Measurements from ENCODE around the gene FAM3A.
"Not testable (repeated sequence)": the region's sequence is repeated elsewhere in the genome, so short reads cannot be mapped to it uniquely, and the experiment has no call there.

- TF ChIP-seq MXI1 (IDR thresholded peaks at IDR 0.05; ENCODE audit: borderline replicate concordance, low read depth, low read length); ELK1 (IDR thresholded peaks at IDR 0.05; ENCODE audit: borderline replicate concordance, low read depth, low read length); CTCF (conservative IDR thresholded peaks at IDR 0.05; ENCODE audit: low read depth, low read length); POLR2A (IDR thresholded peaks at IDR 0.05; ENCODE audit: low read depth, low read length); USF2 (IDR thresholded peaks at IDR 0.05; ENCODE audit: low read depth, low read length); BHLHE40 (IDR thresholded peaks at IDR 0.05; ENCODE audit: low read depth, low read length); SMC3 (IDR thresholded peaks at IDR 0.05; ENCODE audit: low read depth, low read length); NFE2L2 (IDR thresholded peaks at IDR 0.05; ENCODE audit: low read depth, low read length); RFX5 (IDR thresholded peaks at IDR 0.05; ENCODE audit: low read depth, low read length); RCOR1 (IDR thresholded peaks at IDR 0.05; ENCODE audit: insufficient replicate concordance, low read length); MAFK (IDR thresholded peaks at IDR 0.05; ENCODE audit: low read depth, low read length); FOS (IDR thresholded peaks at IDR 0.05; ENCODE audit: low read depth, low read length); RAD21 (IDR thresholded peaks at IDR 0.05; ENCODE audit: low read length): not testable (repeated sequence)
Observed at GRCh38 chrX:154558060-154558690, 42.1 kb upstream of the FAM3A start.
